Suprapubic skin (tissue), 4 donors: ENCODE data around the gene TMEM52.

ENCODE experiments used
- CTCF ChIP-seq, 2 donors: fragments of 200-600 bp in 1 of 2; fragments of 450-650 bp in 1 of 2; sonication (generic) in 1 of 2; IDR thresholded peaks; one replicate each; pipeline ENCODE4 v1.5.1; 2016 to 2019; ENCODE audit warnings: antibody characterized with exemption in 2 of 2, mild to moderate bottlenecking in 1 of 2, moderate library complexity in 1 of 2
- POLR2A ChIP-seq, 2 donors: fragments of 450-650 bp; IDR thresholded peaks; one replicate each; pipeline ENCODE4 v1.6.1; 2017; ENCODE audit warnings: antibody characterized with exemption in 2 of 2, mild to moderate bottlenecking in 2 of 2, moderate library complexity in 2 of 2
- POLR2AphosphoS5 ChIP-seq, 3 donors: sonication (generic); formaldehyde crosslinking; IDR thresholded peaks; one replicate each; pipeline ENCODE4 v1.6.1; 2017; ENCODE audit warnings: antibody characterized with exemption in 3 of 3

GRCh38 chr1:1917304-1917976, 1.6 kb downstream of the TMEM52 start:
- TF ChIP-seq CTCF (IDR thresholded peaks at IDR 0.05) (no peak), POLR2AphosphoS5 (IDR thresholded peaks at IDR 0.05) (no peak), POLR2A (IDR thresholded peaks at IDR 0.05) (no peak)
